NCI-H748 (cell line): ENCODE data around the gene MED8.

Experiments used
- DNase-seq: peaks from one replicate; lab custom pipeline; 2025; ENCODE audit not compliant: unreplicated experiment; lab: John Stamatoyannopoulos, UW

Gene MED8

GRCh38 chr1:43389326-43390313, at the start of gene MED8, which contains the start of gene SZT2:
TSS of gene MED8 (minus strand) at chr1:43389800. CDS start at chr1:43389764, 36 bp downstream.
TSS of gene SZT2 (plus strand) at chr1:43389899. CDS start at chr1:43389969, 70 bp downstream.
- DNase-seq = peak; percentile 100

GRCh38 chr1:43438953-43439581, 49.5 kb upstream of the MED8 start:
- DNase-seq = no peak

- no peak for DNase-seq
Measured at GRCh38 chr1:43438576-43438952, 49.0 kb upstream of the MED8 start.

- no peak for DNase-seq
Measured at GRCh38 chr1:43438006-43438405, 48.4 kb upstream of the MED8 start.

GRCh38 chr1:43437031-43437973, 47.7 kb upstream of the MED8 start:
- DNase-seq = no peak

- DNase-seq = no peak
Measured at GRCh38 chr1:43436371-43436770, 46.8 kb upstream of the MED8 start.

GRCh38 chr1:43435146-43436145, 45.8 kb upstream of the MED8 start:
- no peak for DNase-seq

- no peak for DNase-seq
Measured at GRCh38 chr1:43434256-43434655, 44.7 kb upstream of the MED8 start.

- DNase-seq = no peak
Measured at GRCh38 chr1:43432907-43433306, 43.3 kb upstream of the MED8 start.

- no peak for DNase-seq
Measured at GRCh38 chr1:43432171-43432860, 42.7 kb upstream of the MED8 start.

GRCh38 chr1:43431676-43432075, 42.1 kb upstream of the MED8 start:
- DNase-seq = no peak

GRCh38 chr1:43430831-43431230, 41.2 kb upstream of the MED8 start:
- DNase-seq = no peak

- DNase-seq = no peak
Measured at GRCh38 chr1:43427941-43428340, 38.3 kb upstream of the MED8 start.

GRCh38 chr1:43427524-43427923, 37.9 kb upstream of the MED8 start:
- no peak for DNase-seq

- DNase-seq = no peak
Measured at GRCh38 chr1:43426221-43426620, 36.6 kb upstream of the MED8 start.

- no peak for DNase-seq
Measured at GRCh38 chr1:43425045-43425444, 35.4 kb upstream of the MED8 start.

- DNase-seq = no peak
Measured at GRCh38 chr1:43423672-43424550, 34.3 kb upstream of the MED8 start.

- no peak for DNase-seq
Measured at GRCh38 chr1:43422995-43423671, 33.5 kb upstream of the MED8 start.
